ENCODE results near the gene CYTH2.

- TF ChIP-seq CTCF (IDR thresholded peaks at IDR 0.05; ENCODE audit: insufficient read depth, low read length): no peak
- no peak for TF ChIP-seq POLR2AphosphoS5 (IDR thresholded peaks at IDR 0.05; ENCODE audit: low read depth)
- TF ChIP-seq REST (IDR thresholded peaks at IDR 0.05; ENCODE audit: insufficient replicate concordance, low read depth): no peak
- TF ChIP-seq GABPA (IDR thresholded peaks at IDR 0.05; ENCODE audit: low read depth): no peak
- TF ChIP-seq SPI1 (IDR thresholded peaks at IDR 0.05; ENCODE audit: borderline replicate concordance, low read depth): no peak
Measured at GRCh38 chr19:48443731-48444128, 25.4 kb upstream of the CYTH2 start.
